ENCODE data around the gene SERAC1. TPM values are rescaled to one million over a fixed set of nuclear protein-coding genes. Genes with fewer than 3 reads are reported as not detected.

The SERAC1 gene
- total RNA-seq, 1 donor from 2014 or later: 16.6 TPM

Other genes starting within 250 kb of the SERAC1 start
- gene SYNJ2, start 186.4 kb downstream of the SERAC1 start, total RNA-seq: 26.8 TPM
- 31.5 TPM for gene GTF2H5, start 88 bp upstream of the SERAC1 start, total RNA-seq
- 93.0 TPM for gene TULP4, start 144.2 kb upstream of the SERAC1 start, total RNA-seq

All from mucosa of gallbladder (tissue), 1 donor.